HCT116 (cell line): ENCODE results near the gene RLF. TPM values are rescaled to one million over a fixed set of nuclear protein-coding genes. Genes with fewer than 3 reads are reported as not detected.

Experiments
- ATAC-seq: fragments of 200-7000 bp; cut with Tn5 transposase; 2 replicates; pipeline ENCODE4 v1.9.1; 2020; ENCODE audit warnings: mild to moderate bottlenecking, moderate library complexity
- BruUV-seq: library from RNA; stranded (reverse); fragments of 400-500 nt; replicated peaks from 2 replicates; lab custom pipeline; 2021; lab: Mats Ljungman, UMichigan
- CTCF ChIA-PET: fragments of 300-600 bp; sonication (Branson Sonifier 250); formaldehyde crosslinking; loops from one replicate; lab custom pipeline; 2021; ENCODE audit warnings: antibody characterized with exemption; lab: Charles Lee
- POLR2A ChIA-PET: fragments of 300-600, 350-600 bp; sonication (Branson Sonifier 250); formaldehyde crosslinking; loops from one replicate; lab custom pipeline; 2021; ENCODE audit warnings: antibody characterized with exemption; lab: Charles Lee
- RAD21 ChIA-PET, 2 experiments: fragments of 300-600 bp; sonication (Branson Sonifier 250); formaldehyde crosslinking; loops; one replicate each; lab custom pipeline; 2023; ENCODE audit warnings: low total read pairs in 2 of 2; ENCODE audit not compliant: uncharacterized antibody in 2 of 2, unreplicated experiment in 2 of 2, low non-redundant PET in 1 of 2; lab: Charles Lee
- DNase-seq: peaks from one replicate; pipeline ENCODE4 v3.0.0-alpha.2; 2010; ENCODE audit warnings: low read depth, low spot score
- H2AFZ ChIP-seq: fragments of 200-600 bp; shearing (Covaris generic), sonication (generic); 2 replicates; pipeline ENCODE4 v1.6.1; 2017; ENCODE audit warnings: low read depth, mixed run types, mixed read lengths, antibody characterized with exemption, low read length; ENCODE audit not compliant: poor library complexity, severe bottlenecking
- H3K27ac ChIP-seq: 2 replicates; pipeline ENCODE4 v1.5.1; 2012; ENCODE audit warnings: low read depth, low read length
- H3K27me3 ChIP-seq: fragments of 200-600 bp; sonication (generic); 2 replicates; pipeline ENCODE4 v1.6.1; 2016; ENCODE audit warnings: mixed run types, low read length, mixed read lengths; ENCODE audit not compliant: insufficient read depth
- H3K36me3 ChIP-seq, 2 experiments: fragments of 200-500 bp in 1 of 2; fragments of 200-600 bp in 1 of 2; sonication (Bioruptor generic) in 1 of 2; sonication (generic) in 1 of 2; 2 replicates each; pipeline versions ENCODE4 v1.5.1 to v1.6.1; 2014 to 2016; ENCODE audit warnings: low read length in 2 of 2, inconsistent platforms in 1 of 2, mixed read lengths in 1 of 2, mixed run types in 1 of 2; ENCODE audit not compliant: insufficient read depth in 2 of 2, control insufficient read depth in 1 of 2
- H3K4me1 ChIP-seq, 2 experiments: fragments of 200-600 bp in 1 of 2; sonication (generic) in 1 of 2; 2 replicates each; pipeline versions ENCODE4 v1.5.1 to v1.6.1; 2012 to 2017; ENCODE audit warnings: low read length in 2 of 2, inconsistent platforms in 1 of 2, mild to moderate bottlenecking in 1 of 2, mixed read lengths in 1 of 2, mixed run types in 1 of 2, moderate library complexity in 1 of 2; ENCODE audit not compliant: insufficient read depth in 2 of 2, control insufficient read depth in 1 of 2
- H3K4me2 ChIP-seq: fragments of 200-600 bp; sonication (generic); 2 replicates; pipeline ENCODE4 v1.6.1; 2017; ENCODE audit warnings: mixed run types, low read length, mixed read lengths
- H3K4me3 ChIP-seq, 2 experiments: fragments of 200-600 bp in 1 of 2; sonication (generic) in 1 of 2; replicated peaks in 1 of 2; 2 replicates each; pipeline ENCODE4 v1.5.1; 2011 to 2016; ENCODE audit warnings: low read length in 2 of 2, control low read depth in 1 of 2, low read depth in 1 of 2, mild to moderate bottlenecking in 1 of 2, mixed read lengths in 1 of 2, mixed run types in 1 of 2
- H3K79me2 ChIP-seq: fragments of 200-600 bp; sonication (generic); 2 replicates; pipeline ENCODE4 v1.6.1; 2017; ENCODE audit warnings: mild to moderate bottlenecking, mixed run types, low read length, moderate library complexity, mixed read lengths; ENCODE audit not compliant: insufficient read depth
- H3K9ac ChIP-seq: fragments of 200-600 bp; sonication (generic); 2 replicates; pipeline ENCODE4 v1.6.1; 2016; ENCODE audit warnings: low read length, mixed read lengths
- H3K9me2 ChIP-seq: fragments of 200-600 bp; sonication (generic), shearing (Covaris generic); 2 replicates; pipeline ENCODE4 v1.6.1; 2017; ENCODE audit warnings: mixed run types, mild to moderate bottlenecking, moderate library complexity; ENCODE audit not compliant: insufficient read depth
- H3K9me3 ChIP-seq, 2 experiments: fragments of 200-500 bp in 1 of 2; fragments of 200-600 bp in 1 of 2; sonication (Bioruptor generic) in 1 of 2; sonication (generic) in 1 of 2; 2 replicates each; pipeline ENCODE4 v1.6.1; 2014 to 2017; ENCODE audit warnings: low read length in 2 of 2, mixed read lengths in 2 of 2, inconsistent platforms in 1 of 2, low read depth in 1 of 2, mild to moderate bottlenecking in 1 of 2, mixed run types in 1 of 2, moderate library complexity in 1 of 2; ENCODE audit not compliant: control insufficient read depth in 1 of 2, insufficient read depth in 1 of 2
- H4K20me1 ChIP-seq: fragments of 200-600 bp; sonication (generic), shearing (Covaris generic); 2 replicates; pipeline ENCODE4 v1.6.1; 2017; ENCODE audit warnings: mixed run types, mild to moderate bottlenecking, moderate library complexity; ENCODE audit not compliant: insufficient read depth
- CBX3 ChIP-seq: IDR thresholded peaks from 2 replicates; pipeline ENCODE4 v1.6.1; 2012; ENCODE audit warnings: low read depth
- EGR1 ChIP-seq: IDR thresholded peaks from 2 replicates; pipeline ENCODE4 v1.6.1; 2012; ENCODE audit warnings: low read depth
- ELF1 ChIP-seq: IDR thresholded peaks from 2 replicates; pipeline ENCODE4 v1.6.1; 2012; ENCODE audit warnings: low read depth, borderline replicate concordance
- EZH2 ChIP-seq: fragments of 200-600 bp; sonication (generic); IDR thresholded peaks from 2 replicates; pipeline ENCODE4 v1.6.1; 2017; ENCODE audit warnings: antibody characterized with exemption, mixed run types
- EZH2phosphoT487 ChIP-seq: fragments of 200-600 bp; IDR thresholded peaks from 2 replicates; pipeline ENCODE4 v1.6.1; 2018; ENCODE audit warnings: antibody characterized with exemption, borderline replicate concordance
- FOSL1 ChIP-seq: IDR thresholded peaks from 2 replicates; pipeline ENCODE4 v1.6.1; 2012; ENCODE audit warnings: low read depth
- POLR2A ChIP-seq: IDR thresholded peaks from 2 replicates; pipeline ENCODE4 v1.7.0; 2011; ENCODE audit warnings: borderline replicate concordance; ENCODE audit not compliant: insufficient read depth, insufficient read length; ENCODE audit errors: extremely low read depth
- RAD21 ChIP-seq: IDR thresholded peaks from 2 replicates; pipeline ENCODE4 v1.6.1; 2012; ENCODE audit warnings: low read depth, mild to moderate bottlenecking
- REST ChIP-seq: IDR thresholded peaks from 2 replicates; pipeline ENCODE4 v1.6.1; 2012; ENCODE audit warnings: low read depth
- SP1 ChIP-seq: IDR thresholded peaks from 2 replicates; pipeline ENCODE4 v1.6.1; 2012; ENCODE audit warnings: low read depth
- ZNF274 ChIP-seq: fragments of 200-500 bp; sonication (Bioruptor generic); IDR thresholded peaks from 2 replicates; pipeline ENCODE4 v1.6.1; 2014; ENCODE audit warnings: mild to moderate bottlenecking, low read depth, low read length, inconsistent platforms
- intact Hi-C: fragments of 100-400 bp; cut with micrococcal nuclease; formaldehyde crosslinking; loops from 2 replicates; pipeline ENCODE4 v1.10.0; 2022
- total RNA-seq: library from RNA; stranded (reverse); gene quantifications from one replicate; pipeline ENCODE4 v1.2.1, GENCODE V29; 2021; ENCODE audit not compliant: unreplicated experiment

Gene RLF
- total RNA-seq, 1 experiment from 2014 or later, result 20.5 TPM

- H3K4me3 ChIP-seq, result no peak overlapping the region
- H3K36me3 ChIP-seq, result peaks cover 27 to 42% of the 10 kb centered on the region in 2 experiments
- H3K9ac ChIP-seq, result no peak overlapping the region
- H3K4me2 ChIP-seq, result no peak overlapping the region
- no peaks in the 10 kb centered on the region for H3K9me2 ChIP-seq
- H4K20me1 ChIP-seq, result no peaks in the 10 kb centered on the region
- ChIA-PET POLR2A (no interaction called here), CTCF (no interaction called here), RAD21 (interaction anchor here in 1 of 2 experiments (0.6 kb wide), 1 partner anchor 8 kb away, joined by 10 read pairs; no protein-coding TSS in a partner anchor)
- no peaks in the 10 kb centered on the region for H3K27me3 ChIP-seq
- no peaks in the 10 kb centered on the region for H3K9me3 ChIP-seq
- no peak overlapping the region for H2AFZ ChIP-seq
- no peak overlapping the region for H3K27ac ChIP-seq
- intact Hi-C loops, result no loop called here
- no peak for TF ChIP-seq RAD21
- no peak for TF ChIP-seq ELF1
- TF ChIP-seq REST, result no peak
- DNase-seq (no peak), ATAC-seq (no peak)
- H3K4me1 ChIP-seq, result no peaks in the 10 kb centered on the region
- no TSS peak for BruUV-seq
- peaks cover 7% of the 10 kb centered on the region; the same call in 1 of the 2 replicates for H3K79me2 ChIP-seq
These were observed 71.3 kb downstream of the RLF start for GRCh38 chr1:40232444-40232843.

GRCh38 chr1:40239626-40240025 is 78.4 kb downstream of the RLF start:
- ChIA-PET RAD21 (no interaction called here), POLR2A (no interaction called here), CTCF (no interaction called here)
- no peak overlapping the region for H2AFZ ChIP-seq
- H4K20me1 ChIP-seq, result no peaks in the 10 kb centered on the region
- DNase-seq, result no peak
- no peaks in the 10 kb centered on the region for H3K9me2 ChIP-seq
- no peak overlapping the region for H3K4me3 ChIP-seq
- no peak overlapping the region for H3K4me2 ChIP-seq
- no peak overlapping the region for H3K9ac ChIP-seq
- intact Hi-C loops, result no loop called here
- peaks cover 16 to 35% of the 10 kb centered on the region in 2 experiments for H3K4me1 ChIP-seq
- no peaks in the 10 kb centered on the region for H3K27me3 ChIP-seq
- no peaks in the 10 kb centered on the region for H3K79me2 ChIP-seq
- no TSS peak for BruUV-seq
- ATAC-seq, result no peak
- H3K27ac ChIP-seq, result no peak overlapping the region
- H3K9me3 ChIP-seq, result no peaks in the 10 kb centered on the region
- peaks cover 22 to 32% of the 10 kb centered on the region in 2 experiments for H3K36me3 ChIP-seq
- TF ChIP-seq EGR1 (no peak), POLR2A (no peak), FOSL1 (no peak), EZH2phosphoT487 (no peak), ELF1 (no peak), REST (no peak), SP1 (no peak), ZNF274 (no peak), EZH2 (no peak), CBX3 (no peak)
